ENCODE results near the gene CMYA5.
A peak's percentile ranks its signal among the peaks of the same experiment; 100 is the strongest.

DNA sequence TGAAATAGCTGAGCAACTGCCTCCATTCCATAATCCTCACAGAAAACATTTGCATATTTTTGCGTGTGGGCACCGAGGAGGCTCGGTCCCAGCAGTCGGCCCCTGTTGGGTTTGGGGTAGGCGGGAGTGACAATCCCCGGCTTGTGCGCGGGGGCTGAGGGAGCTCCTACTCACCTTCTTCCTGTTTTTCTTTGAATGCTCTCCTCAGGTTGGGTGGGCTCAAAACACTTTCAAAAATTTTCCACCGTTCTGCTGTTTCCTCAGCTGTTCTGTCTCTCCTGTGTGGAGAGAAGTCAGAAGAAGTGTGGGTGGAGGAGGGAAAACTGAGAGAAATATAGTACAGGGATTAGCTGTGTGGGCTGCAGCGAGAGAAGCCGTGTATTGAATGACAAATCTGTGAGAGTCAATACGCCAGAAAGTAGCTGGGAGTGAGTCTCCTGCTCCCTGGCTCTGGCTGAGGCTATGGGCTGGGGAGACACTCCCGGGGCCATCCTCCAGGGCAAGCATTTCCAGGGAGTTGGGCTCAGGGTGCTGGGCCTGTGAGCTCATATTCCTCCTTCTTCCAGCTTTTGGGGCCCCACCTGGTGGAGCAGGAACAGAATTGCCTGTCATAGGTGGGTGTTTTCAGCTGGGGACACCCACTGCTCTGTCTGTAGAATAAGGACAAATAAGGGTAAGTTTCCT is 84.7 kb downstream of the CMYA5 start:
- TF ChIP-seq CTCF (IDR thresholded peaks at IDR 0.05; ENCODE audit: low read depth, low read length) (peak; percentile 59), EZH2phosphoT487 (IDR thresholded peaks at IDR 0.05; ENCODE audit: low read depth) (no peak)
